Activated CD4-positive, CD25-positive, alpha-beta regulatory T cell treated with anti-CD3 and anti-CD28 coated beads, Interleukin-2, amount 50 U/mL, for 24 hours (primary cell): ENCODE measurements around the gene TTC13.

Source experiments
- ATAC-seq, 2 donors: fragments of 150-1000 bp; cut with Tn5 transposase; one replicate each; pipeline ENCODE4 v1.10.0; 2021; ENCODE audit warnings: mild to moderate bottlenecking in 1 of 2, moderate library complexity in 1 of 2

Gene TTC13

DNA sequence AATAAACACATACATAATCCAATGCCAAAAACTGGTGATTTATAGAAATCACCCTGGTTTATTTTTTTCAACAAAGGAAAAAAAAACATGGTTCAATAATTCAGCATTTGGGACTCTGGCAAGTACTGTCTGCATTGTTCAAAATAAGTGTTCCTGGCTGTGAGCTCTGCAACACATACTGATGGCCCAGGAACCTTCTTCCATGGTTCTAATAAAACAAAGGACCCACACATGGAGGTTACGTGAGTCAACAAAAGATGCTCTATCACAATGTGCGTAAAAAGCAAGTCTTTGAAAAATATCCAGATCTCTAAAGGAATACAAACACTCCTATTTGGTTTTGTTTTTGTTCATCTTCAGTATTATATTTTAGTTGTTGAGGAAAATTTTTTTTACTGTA, 72.4 kb downstream of the TTC13 start:
- ATAC-seq = no peak

DNA sequence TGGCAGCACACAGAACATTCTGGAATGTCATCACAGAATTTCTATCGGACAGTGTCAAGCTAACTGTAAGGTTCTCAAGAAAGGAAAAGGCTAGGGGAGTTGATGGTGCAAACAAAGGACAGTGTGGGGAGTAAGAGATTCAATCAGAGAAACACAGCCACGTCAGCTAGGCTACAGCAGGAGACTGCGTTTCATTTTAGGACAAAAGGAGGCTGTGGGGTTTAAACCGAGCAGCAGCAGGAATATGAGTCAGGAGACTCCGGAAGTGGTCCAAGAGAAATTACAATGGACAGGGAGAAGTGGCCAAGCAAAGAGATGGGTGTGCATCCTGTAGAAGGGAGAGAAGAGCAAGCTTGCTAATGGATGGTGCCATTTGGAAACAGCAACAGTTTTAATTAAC, 72.9 kb downstream of the TTC13 start:
- ATAC-seq = no peak

DNA sequence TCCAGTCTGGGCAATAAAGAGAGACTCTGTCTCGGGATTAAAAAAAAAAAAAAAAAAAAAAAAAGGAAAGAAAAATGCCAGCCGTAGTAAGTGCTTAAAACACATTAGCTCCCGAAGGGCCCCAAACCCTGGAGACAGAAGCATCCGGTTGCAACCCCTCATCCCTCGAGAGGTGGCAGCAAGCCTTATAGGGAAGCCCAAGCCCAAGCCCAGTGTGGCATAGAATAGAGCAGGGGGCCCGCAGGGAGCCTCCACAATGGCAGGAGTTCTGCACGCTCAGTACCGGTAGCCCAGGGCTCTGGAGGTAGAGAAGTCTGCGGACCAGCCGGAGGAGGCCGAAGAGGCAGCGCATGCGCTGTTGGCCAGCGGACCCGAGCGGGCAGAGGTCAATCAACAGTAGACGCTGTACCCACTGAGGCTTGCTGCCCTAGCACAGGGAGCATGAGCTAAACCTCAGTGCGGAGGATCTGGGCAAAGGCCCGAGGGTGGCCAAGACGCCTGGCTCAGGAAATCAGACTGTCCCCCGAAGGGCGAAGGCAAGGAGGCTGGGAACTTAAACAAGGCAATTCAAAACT, 76.2 kb downstream of the TTC13 start:
- ATAC-seq = no peak

DNA sequence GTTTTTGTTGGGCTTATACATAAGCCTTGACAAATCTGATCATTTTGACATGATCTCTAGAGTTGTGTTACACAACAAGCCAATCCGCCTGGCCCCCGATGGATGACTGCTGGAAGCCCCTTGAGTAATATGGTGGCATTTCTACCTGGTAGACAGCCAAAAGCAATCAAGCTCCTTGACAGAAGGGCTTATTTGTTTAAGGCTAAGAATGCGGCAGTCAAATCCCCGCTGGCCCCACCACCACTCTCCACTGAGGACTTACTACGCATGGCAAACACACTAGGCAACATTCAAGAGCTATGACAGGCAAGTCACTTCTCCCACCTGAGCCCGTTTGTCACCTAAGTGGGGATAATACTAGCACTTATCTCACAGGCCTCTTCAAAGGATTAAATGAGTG, 77.0 kb downstream of the TTC13 start:
- ATAC-seq = no peak

DNA sequence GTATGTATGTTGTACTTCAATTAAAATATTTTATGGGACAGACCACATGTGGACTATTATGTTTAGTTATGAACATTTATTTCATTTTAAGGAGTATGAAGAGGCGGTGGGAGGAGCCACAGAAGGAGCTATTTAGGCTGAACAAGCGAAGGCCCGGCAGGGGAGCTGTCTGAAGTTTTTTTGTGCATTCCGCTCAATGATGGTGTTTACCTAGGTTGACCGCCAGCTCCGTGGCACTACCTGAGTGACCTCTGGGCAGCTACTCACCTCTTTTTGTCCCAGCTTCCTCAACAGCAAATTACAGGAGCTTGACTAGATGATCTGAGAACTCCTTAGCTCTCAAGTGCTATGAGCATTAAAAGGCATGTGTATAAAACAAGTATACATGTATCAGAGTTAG, 77.7 kb downstream of the TTC13 start:
- no peak for ATAC-seq

DNA sequence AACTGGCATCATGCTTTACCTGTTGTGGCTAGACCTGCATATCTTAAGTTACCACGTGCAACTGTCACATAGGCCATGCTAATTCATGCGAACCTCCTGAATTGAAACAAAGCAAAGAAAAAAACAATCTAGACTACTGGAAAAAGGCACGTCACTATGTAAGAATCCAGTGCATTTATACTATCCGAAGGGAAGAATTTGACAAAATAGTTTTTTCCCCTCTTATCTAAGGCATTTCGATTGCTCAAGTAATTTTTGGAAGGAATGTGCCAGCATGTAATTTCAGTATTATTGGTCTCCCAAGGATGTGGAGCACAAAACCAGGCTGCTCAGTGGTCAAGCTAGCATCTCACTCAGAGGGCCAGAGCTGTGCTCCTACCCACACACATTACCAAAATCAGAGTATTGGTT, 78.8 kb downstream of the TTC13 start:
- ATAC-seq = no peak

DNA sequence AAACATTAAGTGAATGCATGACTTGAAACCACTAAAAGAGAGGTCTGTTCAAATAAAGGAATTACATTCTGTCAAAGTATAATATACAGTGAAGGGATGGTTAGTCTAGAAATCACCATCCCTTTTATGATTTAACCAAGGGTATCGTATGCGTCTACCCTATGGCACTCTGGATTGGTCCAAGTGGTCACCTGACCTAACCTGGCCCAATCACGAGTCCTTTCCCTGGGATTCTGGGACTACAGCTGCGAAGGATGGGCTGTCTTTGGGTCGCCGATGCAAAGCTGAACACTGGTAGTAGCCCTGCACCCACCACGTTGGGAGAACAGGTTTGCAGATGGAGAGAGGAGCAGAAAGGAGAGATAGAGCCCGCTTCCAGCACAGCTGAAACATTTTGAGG, 79.9 kb downstream of the TTC13 start:
- no peak for ATAC-seq

DNA sequence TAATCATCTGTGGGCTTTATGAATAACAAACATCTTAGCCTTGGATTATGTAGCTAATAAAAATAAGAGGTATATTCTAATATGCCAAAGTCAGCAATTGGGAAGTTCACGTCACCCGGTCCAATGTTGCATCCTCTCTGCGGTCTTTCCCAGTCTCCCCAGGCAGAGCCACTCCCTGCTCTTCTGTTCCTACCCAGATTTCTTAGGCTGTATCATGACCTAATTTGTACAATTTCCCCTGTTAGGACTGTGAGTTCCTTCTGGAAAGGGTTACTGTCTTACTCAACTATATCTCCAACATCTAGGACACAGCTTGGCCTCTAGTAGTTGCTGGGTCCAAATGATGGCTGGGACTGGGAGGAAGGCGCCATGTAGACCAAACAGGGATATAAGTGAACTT, 80.5 kb downstream of the TTC13 start:
- ATAC-seq = no peak

DNA sequence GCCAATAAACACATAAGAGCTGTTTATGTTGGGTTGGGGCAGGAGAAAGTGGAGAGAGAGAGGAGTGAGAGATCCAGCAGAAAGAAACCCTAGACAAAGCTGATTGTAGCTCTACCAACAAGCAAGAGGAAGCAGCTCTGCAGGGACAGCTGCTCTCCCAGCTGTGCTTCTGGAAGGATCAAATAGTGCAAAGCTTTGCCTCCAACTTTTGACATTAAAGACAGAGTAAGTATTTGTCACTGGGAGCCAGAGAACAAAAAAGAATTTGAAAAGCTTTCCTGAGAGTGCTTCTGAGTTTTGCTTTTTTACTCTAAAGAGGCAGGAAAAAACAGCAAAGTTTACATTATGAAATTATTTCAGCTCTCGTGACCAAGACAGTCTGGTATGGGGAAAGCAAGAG, 81.9 kb downstream of the TTC13 start:
- no peak for ATAC-seq

DNA sequence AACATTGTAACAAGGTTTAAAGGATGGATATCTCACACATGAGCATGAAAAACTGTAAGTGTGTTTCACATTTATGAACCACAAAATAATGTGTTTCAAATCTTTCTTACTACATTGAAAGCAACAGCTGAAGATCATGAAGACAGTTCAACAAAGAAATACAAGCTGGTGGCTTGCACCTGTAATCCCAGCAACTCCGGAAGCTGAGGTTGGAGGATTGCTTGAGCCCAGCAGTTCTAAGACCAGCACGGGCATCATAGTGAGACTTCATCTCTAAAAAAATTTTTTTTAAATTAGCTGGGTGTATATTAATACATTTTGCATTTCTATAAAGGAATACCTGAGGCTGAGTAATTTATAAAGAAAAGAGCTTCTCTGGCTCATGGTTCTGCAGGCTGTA, 83.2 kb downstream of the TTC13 start:
- ATAC-seq = no peak

DNA sequence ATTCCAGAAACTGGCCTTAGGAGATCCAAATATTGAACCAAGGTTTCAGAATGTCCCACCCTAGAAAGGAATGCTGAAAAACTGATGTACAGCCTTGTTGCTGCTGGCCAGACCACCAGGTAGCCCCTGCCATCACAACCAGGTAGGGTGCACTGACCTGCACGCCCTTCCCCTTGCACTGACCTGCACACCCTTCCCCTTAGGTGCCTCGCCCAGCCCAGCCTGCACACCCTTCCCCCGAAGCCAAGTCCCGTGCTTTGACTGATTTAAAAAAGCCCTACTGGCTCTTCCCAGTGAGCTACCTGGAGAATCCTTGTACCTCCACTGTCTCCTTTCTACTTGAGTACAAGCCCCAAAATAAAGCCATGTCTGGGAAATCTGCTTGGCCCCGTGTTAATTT, 84.0 kb downstream of the TTC13 start:
- no peak for ATAC-seq

DNA sequence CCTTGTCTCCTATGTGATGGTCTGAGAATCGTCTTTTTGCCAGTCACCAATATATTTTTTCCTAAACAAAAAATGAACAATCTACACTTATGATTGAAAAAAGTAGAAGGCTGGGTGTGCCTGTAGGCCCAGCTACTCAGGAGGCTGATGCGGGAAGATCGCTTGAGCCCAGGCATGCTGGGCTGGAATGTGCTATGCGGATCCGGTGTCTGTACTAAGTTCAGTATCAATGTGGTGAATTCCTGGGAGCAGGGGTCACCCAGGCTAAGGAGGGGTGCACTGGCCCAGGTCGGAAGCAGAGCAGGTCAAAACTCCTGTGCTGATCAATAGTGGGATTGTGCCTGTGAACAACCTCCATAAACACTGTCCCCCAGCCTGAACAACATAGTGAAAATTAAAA, 84.6 kb downstream of the TTC13 start:
- no peak for ATAC-seq

DNA sequence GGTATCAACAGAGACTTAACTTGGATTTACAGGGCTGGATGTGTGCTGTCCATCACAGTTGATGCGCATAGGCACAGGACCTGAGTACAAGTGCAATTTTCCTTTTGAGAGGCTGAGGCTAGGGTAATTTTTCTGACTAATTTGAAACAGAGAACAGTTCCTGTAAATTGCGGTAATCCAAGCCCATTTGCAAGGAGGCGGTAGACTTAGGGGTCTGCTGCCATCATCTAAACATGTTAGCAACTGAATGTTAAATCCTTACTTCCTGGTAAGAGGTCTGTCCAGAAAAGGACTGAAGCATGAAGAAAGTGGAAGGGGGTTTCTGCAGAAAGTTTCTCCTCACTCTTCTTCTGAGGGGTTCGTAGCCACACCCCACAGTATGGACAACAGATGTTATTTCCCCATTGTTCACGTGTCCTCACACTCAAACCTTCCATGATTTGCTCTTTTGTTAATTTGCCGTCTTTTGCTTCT, 86.6 kb downstream of the TTC13 start:
- ATAC-seq = no peak

DNA sequence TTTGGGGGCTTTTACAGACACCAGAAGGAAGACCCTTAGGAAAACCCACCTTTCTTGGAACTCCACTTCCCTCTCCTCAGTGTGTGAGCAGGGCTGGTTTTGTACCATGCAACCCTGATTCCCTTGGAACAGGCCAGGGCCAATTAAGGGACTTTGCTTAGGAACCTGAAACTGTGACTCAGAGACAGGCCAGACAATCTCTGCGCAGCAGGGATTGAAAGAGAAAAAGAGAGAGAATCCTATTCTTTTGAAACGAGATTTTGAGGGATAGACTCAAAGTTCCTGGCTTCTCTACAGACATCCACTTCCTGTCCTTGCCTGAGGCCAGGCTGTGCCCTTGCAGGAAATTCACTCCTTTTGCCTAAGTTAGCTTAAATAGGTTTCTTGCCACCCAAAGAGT, 87.2 kb downstream of the TTC13 start:
- ATAC-seq = no peak

DNA sequence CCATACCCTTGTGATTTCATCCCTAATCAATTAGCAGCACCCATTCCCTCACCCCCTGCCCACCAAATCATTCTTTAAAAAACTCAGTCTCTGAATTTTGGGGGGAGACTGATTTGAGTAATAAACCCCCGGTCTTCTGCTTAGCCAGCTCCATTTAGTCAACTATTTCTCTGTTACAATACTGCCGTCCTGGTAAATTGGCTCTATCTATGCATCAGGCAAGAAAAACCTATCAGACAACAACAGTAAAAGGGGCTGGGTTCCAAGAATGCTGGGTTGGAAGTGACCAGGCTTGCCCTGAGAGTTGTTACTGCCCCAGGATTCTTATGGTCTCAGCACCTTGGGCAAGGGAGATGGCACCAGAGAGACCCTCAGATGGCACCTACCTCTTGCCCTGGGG, 94.0 kb downstream of the TTC13 start:
- ATAC-seq = no peak

DNA sequence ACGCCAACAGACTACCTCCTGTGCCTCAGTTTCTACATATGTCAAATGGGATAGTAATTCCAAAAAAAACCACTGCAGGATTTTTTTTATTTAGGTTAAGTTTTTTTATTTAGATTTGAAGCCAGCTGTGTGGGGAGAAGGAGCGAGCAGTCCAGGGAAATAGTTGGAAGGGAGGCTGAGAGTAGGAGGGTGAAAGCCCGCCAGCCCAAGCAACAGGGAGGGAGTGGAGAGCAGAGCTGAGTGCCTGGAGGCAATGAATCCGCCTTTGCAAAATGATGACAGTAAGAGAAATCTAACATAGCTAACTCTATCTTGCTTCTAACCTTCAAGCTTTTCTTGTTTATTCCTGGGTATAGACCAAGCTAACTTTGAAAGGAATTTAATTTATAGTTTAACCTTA, 94.7 kb downstream of the TTC13 start:
- ATAC-seq = no peak

DNA sequence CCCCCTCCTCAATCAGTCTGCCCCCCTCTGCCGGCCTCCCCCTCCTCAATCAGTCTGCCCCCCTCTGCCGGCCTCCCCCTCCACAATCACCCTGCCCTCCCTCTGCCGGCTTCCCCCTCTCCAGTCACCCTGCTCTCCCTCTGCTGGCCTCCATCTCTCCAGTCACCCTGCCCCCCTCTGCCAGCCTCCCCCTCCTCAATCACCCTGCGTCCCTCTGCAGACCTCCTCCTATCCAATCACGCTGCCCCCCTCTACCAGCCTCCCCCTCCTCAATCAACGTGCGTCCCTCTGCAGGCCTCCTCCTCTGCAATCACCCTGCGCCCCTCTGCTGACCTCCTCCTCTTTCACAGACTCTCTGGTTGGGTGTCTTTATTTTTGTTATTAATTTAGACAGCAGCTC, 98.9 kb downstream of the TTC13 start:
- ATAC-seq = no peak

DNA sequence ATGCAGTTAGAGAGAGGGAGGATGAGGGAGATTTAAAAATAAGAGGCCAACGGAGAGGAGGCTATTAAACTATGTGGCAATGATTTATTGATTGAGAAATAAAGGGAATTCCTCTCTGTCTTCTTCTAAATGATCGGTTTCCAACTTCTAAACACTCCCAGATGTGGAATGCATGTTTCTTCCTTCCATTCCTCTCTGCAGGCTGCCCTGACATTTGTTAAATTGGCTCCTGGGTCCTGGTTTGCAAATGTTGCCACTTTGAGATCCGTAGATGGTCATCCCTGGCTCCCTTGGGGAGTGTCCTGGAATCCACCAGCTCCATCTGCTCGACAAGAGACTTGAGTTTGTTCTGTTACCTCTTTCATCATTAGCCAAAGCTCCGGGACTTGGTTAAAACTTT, 100.1 kb downstream of the TTC13 start:
- no peak for ATAC-seq

DNA sequence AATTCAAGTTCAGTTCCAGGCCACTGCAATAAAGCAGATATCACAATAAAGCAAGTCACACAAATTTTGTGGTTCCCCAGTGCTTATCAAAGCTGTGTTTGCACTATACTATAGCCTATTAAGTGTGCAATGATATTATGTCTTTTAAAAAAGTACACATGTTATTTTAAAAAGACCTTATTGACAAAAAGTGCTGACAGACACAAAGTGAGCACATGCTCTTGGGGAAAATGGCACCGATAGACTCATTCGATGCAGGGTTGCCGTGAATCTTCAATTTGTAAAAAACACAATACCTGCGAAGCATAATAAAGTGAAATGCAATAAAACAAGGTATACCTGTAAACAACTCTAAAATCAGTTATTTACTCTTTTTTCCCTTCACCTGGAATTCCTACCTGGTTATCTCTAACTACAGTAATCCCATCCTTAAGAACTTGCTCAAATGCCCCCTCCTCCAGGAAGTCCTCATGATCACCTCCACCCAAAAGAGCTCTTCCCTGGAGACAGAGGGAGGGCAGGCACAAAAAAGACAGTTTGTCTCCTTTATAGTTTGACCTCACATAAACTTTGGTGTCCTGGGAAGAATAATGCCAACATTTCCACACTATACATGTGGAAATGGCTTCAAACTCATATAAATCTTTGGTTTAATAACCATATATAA, 100.6 kb downstream of the TTC13 start:
- ATAC-seq = no peak

DNA sequence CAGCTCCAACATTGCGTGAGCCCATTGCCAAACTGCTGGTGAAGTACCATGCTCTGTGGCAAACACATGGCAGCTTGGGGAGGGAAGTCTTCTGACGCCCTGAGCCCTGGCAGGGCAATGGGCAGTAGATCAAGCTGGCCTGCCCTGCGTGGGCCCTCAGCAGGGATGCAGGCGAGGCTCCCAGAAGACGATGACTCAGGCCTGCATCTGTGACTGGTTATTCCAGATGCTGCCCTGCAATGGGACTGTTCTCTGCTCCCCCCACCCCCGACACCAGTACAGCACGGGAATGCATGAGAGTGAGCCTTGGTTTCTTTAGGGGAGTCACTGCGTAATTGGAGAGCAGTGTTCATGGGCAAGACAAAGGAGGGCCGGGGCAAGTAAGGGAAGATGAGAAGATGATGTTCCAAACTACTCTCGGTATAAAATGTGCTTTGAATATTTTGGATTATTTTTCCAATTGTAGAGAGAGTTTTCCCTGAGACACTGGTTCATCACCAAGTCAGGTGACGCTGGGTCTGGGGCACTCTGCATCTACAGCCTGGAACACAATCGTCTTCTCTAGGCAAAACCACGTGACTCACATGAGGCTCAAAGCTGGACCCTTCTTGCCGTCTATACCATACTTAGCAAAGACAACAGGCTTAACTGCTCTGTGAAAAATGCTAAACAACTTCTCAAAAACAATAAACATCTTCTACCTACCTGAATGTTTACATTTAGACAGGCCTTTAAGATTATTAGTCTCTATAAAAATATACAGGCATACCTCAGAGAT, 101.3 kb downstream of the TTC13 start:
- ATAC-seq = no peak

DNA sequence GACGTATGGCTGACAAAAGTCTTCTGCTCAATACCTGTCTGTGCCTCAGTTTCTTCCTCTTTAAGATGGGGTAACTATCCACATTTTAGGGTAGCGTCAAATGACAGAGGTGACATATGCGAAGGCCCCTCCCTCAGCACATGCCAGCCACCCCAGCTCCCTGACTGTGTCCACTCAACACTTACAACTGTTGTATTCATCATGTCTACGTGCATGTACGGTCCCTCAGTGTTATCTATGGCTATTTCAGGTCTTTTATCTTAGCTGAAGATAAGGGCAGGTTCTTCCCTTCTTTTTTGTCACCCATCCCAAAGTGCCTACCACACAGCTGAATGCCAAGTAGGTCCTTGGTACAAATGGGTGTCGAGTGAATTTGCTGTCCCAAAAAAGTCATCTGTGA, 102.0 kb downstream of the TTC13 start:
- no peak for ATAC-seq

DNA sequence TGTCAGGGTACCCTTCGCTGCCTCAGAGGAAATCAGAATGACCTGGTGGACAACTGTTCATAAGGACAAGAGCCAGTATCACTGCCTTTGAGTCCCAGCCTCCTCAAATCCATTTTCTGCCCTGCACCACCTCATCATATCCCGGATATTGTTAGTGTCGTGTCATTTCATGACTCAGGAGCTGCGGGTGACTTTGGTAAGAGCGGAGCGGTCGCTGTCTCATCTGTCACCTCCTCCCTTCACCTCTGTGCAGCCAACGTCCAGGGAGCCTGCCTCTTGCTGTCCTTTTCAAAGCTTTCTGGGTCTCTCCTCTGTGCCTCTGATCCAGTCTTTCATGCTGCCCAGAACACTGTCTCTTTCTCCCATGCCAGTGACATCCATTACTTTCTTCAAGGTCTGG, 103.3 kb downstream of the TTC13 start:
- no peak for ATAC-seq

DNA sequence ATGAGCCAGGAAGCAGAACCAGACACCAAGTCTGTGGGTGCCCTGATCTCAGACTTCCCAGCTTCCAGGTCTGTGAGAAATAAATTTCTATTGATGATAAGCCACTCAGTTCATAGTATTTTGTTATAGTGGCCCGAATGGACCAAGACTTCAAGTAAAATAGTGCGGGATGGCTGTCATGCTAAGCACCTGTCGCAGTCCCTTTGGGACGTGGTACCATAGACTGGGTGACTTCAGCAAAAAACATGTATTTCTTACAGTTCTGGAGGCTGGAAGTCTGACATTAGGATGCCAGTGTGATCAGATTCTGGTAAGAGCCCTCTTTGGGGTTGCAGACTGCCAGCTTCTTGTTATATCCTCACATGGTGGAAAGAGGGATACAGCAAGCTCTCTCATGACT, 107.7 kb downstream of the TTC13 start:
- ATAC-seq = no peak

DNA sequence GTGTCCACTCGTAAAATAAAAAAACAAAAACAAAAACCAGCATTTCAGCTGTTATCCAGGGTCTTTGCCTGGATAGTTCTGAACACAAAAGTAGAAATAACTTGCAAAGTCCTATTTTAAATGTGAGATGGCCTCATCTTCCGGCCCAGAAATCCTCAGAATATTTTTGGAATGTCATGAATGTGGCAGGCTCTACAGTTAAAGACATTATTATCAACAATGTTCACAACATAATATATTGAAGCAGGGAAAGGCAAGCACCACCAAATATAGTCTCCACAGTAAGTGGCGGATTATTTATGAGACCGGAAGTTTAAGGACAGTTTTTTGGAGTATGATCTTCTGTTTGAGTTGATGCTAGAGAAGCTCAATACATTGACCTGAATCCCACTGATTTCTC, 109.2 kb downstream of the TTC13 start:
- ATAC-seq = no peak
